Stimulated activated CD4-positive, alpha-beta T cell treated with anti-CD3 and anti-CD28 coated beads, Interleukin-1b, Interleukin-23, amount 100 ng/mL, for 1 hour (primary cell): Measurements from ENCODE around the gene PREX1.
"Not testable (repeated sequence)": the region's sequence is repeated elsewhere in the genome, so short reads cannot be mapped to it uniquely, and the experiment has no call there.

ENCODE experiments used
- DNase-seq, 2 donors: peaks; one replicate each; pipeline ENCODE4 v3.0.0-alpha.2; 2020; ENCODE audit warnings: low read depth in 2 of 2

PREX1 gene

DNA sequence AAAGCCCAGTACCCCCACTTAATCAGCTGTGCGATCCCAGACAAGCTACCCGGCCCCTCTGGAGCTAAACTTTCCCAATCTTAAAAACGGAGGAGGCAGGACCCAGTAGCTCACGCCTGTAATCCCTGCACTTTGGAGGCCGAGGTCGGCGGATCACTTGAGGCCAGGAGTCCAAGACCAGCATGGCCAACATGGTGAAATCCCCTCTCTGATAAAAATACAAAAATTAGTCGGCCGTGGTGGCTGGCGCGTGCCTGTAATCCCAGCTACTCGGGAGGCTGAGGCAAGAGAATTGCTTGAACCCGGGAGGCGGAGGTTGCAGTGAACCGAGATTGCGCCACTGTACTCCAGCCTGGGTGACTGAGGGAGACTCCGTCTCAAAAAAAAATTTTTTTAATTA, 1.3 kb downstream of the PREX1 start:
- DNase-seq: not testable (repeated sequence)

DNA sequence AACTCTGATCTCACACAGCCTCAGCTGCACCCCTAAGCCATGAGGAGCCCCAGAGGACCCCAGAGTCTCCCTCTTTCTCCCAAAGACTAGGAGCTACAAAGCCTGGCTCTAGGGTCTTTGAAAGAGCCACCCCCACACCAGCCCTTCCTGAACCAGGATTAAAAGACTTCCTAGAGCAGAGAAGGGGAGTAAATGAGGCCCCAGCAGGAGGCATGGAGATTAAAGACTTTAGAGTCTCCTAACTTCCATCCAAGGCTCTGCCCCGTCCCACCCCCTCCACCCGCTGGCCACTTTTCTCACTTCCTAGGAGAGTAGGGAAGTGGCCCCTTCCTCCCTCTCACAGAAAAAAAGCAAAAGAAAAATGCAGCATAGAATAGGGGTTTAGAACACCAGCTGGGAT, 1.7 kb downstream of the PREX1 start:
- DNase-seq: no peak

DNA sequence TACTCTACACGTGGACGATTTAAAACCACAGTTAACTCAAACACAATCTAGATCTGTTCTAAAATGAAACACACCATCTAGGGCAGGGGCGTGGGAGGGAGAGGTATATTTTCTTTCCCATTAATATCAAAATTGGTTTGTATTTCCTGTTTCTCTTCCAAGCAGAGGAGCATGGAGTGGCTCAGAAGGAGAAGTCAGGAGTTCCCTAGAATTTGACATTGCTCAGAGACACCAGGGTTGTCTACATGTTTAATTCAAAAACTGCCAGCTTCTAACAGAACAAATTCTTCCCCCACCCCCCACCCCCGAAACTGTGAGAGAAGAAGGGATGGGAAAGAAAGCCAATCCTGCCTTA, 2.3 kb downstream of the PREX1 start:
- no peak for DNase-seq

DNA sequence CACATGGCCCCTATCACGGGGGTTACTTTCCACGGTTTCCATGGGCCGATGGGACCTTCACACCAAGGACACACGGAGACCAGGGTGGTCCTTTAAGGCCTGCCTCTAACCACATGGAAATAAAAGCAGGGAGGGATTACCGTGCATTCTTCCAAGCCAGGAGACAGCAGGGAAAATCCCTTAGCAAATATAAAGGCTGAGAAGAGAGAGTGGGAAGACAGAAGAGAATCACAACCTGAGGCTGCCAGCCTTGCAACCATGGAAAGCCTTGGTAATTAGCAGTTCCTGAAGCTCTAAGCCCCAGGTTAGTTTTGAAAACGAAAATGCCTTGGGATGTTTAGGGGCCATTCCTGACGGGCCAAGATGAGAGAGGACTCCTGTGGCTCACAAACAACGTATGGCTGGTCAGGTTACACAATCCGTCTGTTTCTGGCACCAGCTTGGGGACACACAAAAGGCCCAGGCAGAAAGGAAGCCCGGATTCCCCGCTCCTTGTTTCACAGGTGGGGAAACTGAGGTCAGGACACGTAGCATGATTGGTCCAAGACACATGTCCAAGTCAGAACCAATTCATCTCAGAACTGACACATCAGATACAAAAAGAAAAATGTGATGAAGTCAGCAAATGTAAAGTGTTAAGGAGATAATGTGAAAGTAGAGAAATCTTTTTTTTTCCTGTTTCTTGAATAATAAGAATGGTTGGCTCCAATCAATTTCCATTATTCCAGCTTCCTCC, 2.8 kb downstream of the PREX1 start:
- DNase-seq: no peak

DNA sequence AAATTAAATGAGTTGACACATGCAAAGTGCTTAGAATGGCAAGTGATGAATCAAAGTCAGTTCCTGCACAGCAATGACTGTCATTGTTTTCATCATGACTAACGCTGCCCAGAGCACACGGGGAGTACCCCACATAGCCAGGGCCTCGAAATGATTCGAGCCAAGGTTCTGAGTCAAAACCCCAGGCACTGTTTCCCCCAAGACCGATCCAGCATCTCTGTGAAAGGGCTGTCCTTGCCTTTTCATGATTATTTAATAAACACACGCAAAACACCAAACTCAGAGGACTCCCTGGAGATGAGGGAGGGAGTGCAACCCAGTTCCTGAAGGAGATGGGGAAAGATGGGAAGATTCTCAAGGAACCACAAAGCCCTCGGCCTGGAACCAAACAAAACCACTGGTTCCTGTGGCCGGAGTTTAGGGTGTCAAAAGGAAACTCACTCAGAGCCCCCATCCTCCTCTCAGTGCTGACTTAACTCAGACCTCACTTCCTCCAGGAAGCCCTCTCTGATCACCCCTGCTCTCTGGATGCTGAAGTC, 3.8 kb downstream of the PREX1 start:
- DNase-seq: no peak

DNA sequence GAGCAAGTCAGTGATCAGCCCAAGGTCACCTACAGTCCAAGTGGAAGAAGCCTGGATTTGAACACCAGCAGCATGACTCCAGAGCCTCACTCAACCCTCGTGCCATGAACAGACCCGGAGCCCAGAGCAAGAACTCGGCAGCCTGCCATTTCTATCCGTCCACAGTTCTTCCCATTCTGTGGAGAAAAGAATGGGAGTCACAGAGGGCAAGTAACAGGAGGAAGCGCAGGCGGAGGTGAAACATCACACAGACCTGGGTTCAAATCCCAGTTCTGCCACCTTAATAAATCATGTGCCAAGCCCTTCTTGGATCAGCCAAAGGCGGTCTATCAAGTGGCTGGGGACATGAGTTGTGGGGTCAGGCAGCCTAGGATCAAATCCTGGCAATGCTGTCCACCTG, 4.3 kb downstream of the PREX1 start:
- DNase-seq: no peak

DNA sequence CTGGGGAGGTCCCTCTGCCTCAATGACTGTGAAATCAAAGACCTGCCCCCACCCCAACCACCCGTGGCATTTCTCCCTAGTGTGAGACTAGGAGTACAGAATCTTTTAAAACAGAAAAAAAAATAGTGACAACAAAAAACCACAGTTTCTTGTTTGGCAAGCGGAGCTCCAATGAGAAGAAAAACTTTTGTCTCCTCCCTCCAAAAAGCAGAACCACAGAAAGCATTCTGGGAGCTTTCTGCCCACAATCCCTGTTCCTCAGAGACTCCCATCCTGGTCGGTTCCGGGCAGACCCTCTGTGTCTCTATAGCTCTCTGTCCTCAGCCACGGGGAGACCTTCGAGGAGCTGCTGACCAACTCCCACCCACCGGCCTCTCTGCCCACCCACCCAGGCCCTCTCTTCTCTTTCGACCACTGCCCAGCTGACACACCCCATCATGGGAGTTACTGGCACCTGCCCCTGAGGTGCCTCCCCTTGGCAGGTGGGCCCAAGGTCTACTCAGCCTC, 4.9 kb downstream of the PREX1 start:
- DNase-seq: no peak

DNA sequence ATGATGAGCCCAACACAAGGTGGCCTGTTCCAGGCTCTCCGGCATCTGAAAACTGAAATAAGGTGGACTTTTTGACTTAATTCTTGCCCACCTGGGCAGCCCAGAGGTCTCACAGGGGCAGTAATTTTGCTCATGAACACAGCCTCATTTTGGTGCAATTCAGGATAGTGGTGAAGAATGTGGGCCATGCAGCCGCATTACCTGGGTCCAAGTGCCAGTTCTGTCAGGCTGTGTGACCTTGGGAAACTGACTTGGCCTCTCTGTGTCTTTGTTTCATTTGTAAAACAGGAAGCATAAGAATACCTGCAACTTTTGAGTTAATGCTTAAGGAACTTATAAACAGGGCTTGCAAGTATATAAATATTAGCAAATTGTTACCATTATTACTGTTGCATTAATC, 5.6 kb downstream of the PREX1 start:
- no peak for DNase-seq

DNA sequence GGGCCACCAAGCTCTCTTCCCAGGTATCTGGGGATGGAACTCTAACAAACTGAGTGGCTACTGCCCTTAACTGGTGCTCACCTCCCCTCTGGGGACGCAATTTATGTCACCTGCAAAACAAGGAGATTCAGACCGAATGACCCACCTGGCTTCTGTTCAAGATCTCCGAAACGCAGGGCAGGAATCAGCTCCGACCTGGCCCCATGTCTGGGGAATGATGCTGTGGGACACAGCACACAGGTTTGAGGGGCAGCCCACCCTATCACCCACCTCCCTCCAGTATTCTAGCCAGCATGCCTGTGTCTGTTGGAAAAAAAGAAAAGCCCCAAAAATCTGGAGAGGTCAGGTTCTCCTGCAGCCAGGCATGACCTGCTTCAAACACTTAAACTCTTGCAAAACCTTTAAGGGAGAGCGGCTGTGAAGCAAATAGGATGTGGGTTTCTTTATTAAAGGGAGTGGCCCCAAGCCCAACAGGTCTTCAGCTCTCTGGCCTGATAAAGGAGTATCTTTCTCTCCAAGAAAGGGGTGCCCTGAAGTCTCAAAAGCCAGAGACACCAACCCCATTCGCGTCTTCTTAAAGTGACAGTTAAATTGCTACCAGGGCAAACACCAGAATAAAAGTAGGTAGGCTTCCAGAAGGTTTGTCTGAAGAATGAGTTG, 6.4 kb downstream of the PREX1 start:
- no peak for DNase-seq

DNA sequence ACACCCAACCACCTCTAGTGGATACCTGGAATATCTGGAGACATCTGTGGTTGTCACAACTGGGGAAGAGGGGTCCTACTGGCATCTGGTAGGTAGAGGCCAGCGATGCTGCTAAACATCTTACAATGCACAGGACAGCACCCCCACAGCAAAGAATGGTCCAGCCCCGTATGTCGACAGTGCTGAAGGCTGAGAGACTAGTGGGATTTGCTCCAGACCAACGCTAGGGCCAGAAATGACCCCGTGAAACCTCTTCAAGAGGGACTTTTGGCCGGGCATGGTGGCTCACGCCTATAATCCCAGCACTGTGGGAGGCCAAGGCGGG, 7.2 kb downstream of the PREX1 start:
- DNase-seq: no peak

DNA sequence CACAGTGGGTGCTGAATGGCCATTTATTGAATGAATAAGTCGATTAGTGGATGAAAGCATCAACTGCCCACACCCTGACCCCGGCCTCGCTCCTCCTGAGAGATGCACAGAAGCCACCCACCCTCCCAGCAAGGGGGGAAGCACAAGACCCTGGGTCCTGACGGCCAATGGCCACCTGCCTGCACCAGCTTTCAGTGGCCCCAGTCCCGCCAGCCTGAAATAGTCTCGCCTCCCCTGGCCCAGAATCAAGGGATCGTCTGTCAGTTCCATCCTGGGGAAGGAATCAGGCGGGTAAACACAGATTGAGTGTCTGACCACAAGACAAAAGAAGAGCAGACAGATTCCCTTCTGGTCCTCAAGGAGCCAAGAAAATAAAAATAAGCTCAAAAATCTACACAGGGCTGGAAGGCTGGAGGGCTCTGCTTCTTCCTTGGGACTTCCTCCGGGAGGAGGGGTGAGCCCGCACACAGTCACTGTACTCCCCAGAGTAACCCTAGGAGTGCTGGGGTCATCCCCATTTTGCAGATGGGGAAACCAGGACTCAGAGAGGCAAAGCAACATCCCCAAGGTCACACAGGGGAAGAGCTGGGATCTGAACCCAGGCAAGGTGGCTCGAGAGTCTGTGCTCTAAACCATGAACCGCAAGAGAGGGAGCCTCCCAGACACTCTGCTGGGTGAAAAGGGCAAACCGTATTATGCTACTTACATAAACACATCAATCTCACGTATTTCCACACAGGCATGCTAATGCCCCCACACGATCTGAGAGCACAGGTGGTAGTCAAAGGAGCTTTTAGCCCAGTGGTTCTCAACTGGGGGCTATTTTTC, 7.8 kb downstream of the PREX1 start:
- no peak for DNase-seq

DNA sequence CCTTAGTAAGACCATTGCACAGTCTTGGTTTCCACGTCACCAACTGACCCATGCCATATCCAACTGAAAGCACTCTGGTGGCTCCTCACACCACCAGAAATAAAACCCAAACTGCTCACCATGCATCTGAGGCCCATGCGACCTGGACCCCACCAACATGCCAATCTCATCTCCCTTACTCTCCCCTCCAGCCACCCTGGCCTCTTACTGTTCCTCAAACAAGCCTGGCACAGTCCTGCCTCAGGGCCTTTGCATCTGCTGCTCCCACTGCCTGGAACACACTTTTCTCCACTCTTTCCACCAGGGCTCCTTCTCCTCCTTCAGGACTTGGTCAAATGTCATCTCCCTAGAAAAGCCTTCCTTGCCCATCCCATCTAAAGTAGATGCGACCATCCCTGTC, 8.7 kb downstream of the PREX1 start:
- DNase-seq: no peak

DNA sequence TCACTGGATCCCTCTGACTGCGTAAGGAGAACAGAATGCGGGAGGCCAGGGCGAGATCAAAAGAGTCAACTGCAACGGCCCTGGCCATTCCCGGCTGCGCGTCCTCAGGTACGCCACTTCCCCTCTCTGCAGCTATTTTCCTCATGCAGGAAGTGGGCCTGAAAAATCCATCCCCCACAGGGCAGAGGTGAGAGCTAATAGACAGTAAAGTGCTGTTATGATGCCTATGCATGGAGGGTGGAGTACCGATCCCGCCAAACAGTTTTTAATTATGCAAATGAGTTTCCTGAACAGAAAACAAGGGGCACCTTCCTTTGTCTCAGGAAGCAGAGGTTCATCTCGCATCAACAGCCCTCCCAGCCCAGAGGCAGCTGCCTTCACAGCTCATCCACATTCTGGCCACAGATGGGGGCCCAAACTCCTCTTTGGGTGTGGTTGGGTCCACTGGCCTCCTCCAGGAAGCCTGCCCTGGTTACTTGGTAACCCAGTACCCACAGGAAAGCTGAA, 9.3 kb downstream of the PREX1 start:
- DNase-seq: no peak

DNA sequence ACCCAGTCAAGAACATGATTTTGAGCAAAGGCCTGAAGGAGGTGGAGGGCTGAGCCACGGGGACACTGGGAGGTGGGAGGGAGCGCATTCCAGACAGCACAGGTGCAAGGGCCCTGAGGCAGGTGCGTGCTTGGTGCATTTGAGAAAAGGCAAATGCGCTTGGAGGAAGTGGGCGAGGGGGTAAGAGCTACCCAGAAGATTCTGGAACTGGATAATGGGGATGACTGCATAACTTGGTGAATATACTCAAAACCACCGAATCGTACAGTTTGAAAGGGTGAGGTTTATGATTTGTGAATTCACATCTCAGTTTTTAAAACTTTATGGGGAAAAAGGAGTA, 9.8 kb downstream of the PREX1 start:
- no peak for DNase-seq

DNA sequence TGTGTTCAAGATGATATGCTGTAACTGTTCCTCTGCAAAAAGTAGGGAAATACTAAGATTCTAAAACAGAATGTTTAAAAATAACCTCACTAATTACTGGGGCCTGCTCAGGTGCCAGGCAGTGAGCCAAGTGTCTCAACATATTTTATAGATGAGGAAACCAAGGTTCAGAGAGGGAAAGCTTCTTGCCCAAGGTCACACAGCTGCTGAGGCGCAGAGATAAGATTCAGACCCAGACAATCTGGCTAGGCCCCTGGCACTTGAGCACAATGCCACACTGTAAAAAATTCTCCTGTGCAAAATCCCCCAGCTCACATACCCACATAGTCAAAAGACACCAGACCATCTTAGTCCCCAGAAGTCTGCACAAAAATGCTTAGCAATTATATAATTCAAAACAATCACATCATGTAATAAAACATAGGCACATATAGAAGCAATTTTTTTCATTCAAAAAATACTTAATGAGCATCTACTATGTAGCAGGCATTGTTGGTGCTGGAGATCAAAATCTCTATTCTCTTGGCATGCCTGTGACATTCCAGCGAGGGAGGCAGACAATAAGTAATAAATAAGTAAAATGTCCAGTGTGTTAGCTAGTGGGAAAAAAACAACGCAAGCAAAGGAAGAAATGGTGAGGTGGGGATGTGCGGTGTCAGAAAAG, 10.3 kb downstream of the PREX1 start:
- DNase-seq: no peak

DNA sequence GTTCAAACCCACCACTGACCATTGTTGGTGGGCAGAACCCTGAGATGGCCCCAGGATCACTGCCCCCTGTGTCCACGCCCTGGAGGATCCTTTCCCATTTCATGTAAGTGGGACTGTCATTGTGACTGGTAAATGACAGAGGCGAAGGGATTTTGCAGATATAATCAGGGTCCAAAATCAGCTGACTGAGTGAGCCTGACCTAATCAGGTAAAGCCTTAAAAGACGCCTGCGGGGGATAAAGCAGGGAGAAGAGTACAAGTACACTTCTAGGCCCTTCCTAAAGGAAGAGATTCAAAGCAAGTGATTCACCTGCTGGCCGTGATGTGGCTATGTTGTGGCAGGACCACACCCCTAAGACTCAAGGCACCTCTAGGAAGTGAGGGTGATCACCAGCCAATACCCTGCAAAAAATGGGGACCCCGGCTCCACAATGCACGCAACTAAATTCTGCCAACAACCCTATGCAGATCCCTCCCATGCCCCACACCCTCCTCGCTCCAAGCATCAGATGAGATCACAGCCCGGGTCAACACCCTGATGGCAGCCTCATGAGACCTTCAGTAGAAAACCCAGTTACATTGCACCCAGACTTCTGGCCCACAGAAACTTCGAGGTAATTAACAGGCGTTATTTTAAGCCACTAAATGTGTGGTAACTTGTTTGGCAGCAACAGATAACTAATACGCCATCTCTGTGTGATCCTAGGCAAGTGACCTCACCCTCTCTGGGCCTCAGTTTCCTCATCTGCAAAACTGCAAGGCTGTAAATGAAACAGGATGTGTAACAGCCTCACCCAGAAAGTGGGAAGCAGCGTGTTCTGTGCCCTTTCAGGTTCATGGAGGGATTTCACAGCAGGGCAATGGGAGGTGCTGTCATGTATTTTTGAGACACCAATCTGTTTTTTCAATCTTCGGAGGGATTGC, 11.3 kb downstream of the PREX1 start:
- no peak for DNase-seq

DNA sequence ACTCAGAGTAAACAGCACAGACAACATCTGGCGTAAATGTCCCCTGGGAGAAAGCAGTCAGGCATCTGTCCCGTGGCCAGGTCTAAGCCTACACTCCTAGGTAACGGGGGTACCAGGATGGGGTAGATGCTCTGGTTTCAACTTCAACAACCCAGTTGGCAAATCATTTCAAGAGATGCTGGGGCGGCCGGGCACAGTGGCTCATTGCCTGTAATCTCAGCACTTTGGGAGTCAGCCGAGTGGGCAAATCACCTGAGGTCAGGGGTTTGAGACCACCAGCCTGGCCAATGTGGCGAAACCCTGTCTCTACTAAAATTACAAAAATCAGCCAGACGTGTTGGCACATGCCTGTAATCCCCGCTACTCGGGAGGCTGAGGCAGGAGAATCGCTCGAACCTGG, 12.3 kb downstream of the PREX1 start:
- DNase-seq: no peak

DNA sequence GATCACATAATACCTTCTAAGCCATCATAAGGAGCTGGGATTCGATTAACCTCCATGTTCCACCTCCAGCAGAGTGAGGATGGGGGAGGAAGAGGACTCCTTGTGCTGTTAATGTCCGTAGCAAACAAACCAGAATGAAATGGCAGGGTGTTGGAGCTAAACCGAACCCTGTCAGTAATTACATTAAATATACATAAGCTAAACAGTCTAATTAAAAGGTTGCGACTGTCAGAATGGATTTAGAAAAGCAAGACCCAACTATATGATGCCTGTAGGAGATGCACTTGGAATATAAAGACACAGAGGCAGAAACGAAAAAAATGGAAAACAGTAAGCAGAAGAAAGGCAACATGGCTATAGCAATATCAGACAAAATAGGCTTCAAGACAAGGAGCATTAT, 13.2 kb downstream of the PREX1 start:
- no peak for DNase-seq

DNA sequence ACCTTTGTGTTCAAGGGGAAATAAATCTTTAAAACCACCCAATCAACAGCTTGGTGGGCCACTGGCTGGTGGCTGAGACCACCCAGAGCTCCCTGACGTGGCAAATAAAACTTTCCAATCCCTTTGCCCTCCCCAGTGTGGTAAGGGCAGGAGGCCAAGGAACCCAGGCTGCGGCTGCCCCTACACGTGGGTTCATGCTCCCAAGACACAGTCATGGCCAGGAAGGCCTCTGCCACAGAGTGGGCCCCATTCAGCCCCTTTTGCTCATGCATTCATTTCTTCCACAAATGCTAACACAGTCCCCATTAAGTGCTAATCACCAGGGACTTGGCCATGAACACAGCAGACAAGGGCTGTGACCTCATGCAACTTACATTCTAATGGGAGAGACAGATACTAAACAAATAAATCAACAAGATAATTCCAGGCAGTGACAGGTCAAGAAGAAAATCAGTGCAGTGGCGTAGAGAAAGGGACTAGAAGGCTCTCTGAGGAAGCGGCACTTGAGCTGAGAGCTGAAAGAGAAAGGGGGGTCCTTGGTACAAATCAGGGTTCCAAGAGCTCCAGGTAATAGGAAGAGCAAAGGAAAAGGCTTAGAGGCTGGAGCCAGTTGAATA, 13.8 kb downstream of the PREX1 start:
- DNase-seq: no peak

DNA sequence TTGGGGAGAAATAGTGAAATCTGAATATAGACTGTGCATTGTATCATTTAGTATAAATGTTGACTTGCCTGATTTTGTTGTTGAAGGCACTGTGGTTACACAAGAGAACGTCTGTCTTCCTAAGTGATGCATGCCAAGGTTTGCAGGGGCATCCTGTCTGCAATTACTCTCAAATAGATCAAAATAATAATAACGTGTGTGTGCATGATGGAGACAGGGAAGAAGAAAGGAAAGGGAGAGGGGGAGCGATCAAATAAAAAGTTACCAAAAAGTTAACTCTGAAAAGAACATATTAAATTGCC, 14.4 kb downstream of the PREX1 start:
- no peak for DNase-seq
